Smooth muscle cell of the umbilical artery (primary cell): ENCODE results near the gene MAGT1. TPM values are rescaled to one million over a fixed set of nuclear protein-coding genes. Genes with fewer than 3 reads are reported as not detected.

Source experiments
- total RNA-seq: library from RNA; depleted of rRNA; stranded (reverse); fragments of >200 nt; gene quantifications from 2 replicates; pipeline ENCODE4 v1.2.3, GENCODE V29; 2014

MAGT1 gene
- total RNA-seq: 133 and 172 TPM in 2 replicates

GRCh38 chrX:77894921-77895886 lies at the start of gene MAGT1:
TSS of gene MAGT1 (minus strand) at chrX:77895435. CDS start at chrX:77895410, 25 bp downstream.

GRCh38 chrX:77910108-77910840 lies 15.0 kb upstream of the MAGT1 start, which contains the start of gene ATP7A:
TSS of gene ATP7A (plus strand) at chrX:77910693. CDS start at chrX:77971642, 60,949 bp downstream.

GRCh38 chrX:77899081-77899828 lies 4.0 kb upstream of the MAGT1 start, which contains the start of gene COX7B:
TSS of gene COX7B (plus strand) at chrX:77899468. CDS start at chrX:77899554, 86 bp downstream.

GRCh38 chrX:77785486-77786364 lies 109.5 kb downstream of the MAGT1 start, which contains the start of gene ATRX:
TSS of gene ATRX (minus strand) at chrX:77786216. CDS start at chrX:77786001, 215 bp downstream.

Other genes starting within 250 kb of the MAGT1 start
- gene ATRX, start 109.2 kb downstream of the MAGT1 start, total RNA-seq: 68.0 and 101 TPM in 2 replicates
- gene COX7B, start 4.0 kb upstream of the MAGT1 start, total RNA-seq: 181 and 363 TPM in 2 replicates
- gene ATP7A, start 15.3 kb upstream of the MAGT1 start, total RNA-seq: 16.3 and 17.8 TPM in 2 replicates
- gene PGAM4, start 74.2 kb upstream of the MAGT1 start, total RNA-seq: 0.30 TPM in 1 of 2 replicates, not detected in the other
- 548 and 831 TPM in 2 replicates for gene PGK1, start 208.8 kb upstream of the MAGT1 start, total RNA-seq
- gene TAF9B, start 244.2 kb upstream of the MAGT1 start, total RNA-seq: 5.9 and 9.5 TPM in 2 replicates